ENCODE measurements around the gene NUMBL. TPM values are rescaled to one million over a fixed set of nuclear protein-coding genes. Genes with fewer than 3 reads are reported as not detected.

NUMBL gene
- total and polyA plus RNA-seq, 2 of the 4 experiments (the other 2 are of a cell fraction) = 6.3 to 29.0 TPM

GRCh38 chr19:40717325-40717879 is 27.0 kb upstream of the NUMBL start:
- peak overlapping the region; percentile 86 for H2AK5ac ChIP-seq (ENCODE audit: low read depth, low read length)
- in situ Hi-C loops (cut with MboI; ENCODE audit: low sequenced_read_pairs) = no loop called here
- WGBS, 2 experiments (ENCODE audit: extremely low coverage in 2 of 2, insufficient read length in 1 of 2) = 0% methylated on average over 13 of the region's 20 CpGs; no CpG with 5 or more reads in 1 of the 2 experiments
- TF ChIP-seq POLR2A (IDR thresholded peaks at IDR 0.05; ENCODE audit: low read depth, low read length) (no peak; the same call in 1 of the 2 replicates), RAD21 (IDR thresholded peaks at IDR 0.05; ENCODE audit: low read length) (no peak), CTCF (conservative IDR thresholded peaks at IDR 0.05; ENCODE audit: low read depth, low read length) (no peak), MAZ (IDR thresholded peaks at IDR 0.05; ENCODE audit: borderline replicate concordance, low read depth, low read length) (no peak), MAFK (IDR thresholded peaks at IDR 0.05; ENCODE audit: low read depth, low read length) (no peak), NFE2L2 (IDR thresholded peaks at IDR 0.05; ENCODE audit: low read depth, low read length) (no peak), RCOR1 (IDR thresholded peaks at IDR 0.05; ENCODE audit: insufficient replicate concordance, low read length) (no peak), MXI1 (IDR thresholded peaks at IDR 0.05; ENCODE audit: borderline replicate concordance, low read depth, low read length) (no peak), RFX5 (IDR thresholded peaks at IDR 0.05; ENCODE audit: low read depth, low read length) (no peak), CEBPB (IDR thresholded peaks at IDR 0.05; ENCODE audit: low read depth, low read length) (no peak), FOS (IDR thresholded peaks at IDR 0.05; ENCODE audit: low read depth, low read length) (no peak), SMC3 (IDR thresholded peaks at IDR 0.05; ENCODE audit: low read depth, low read length) (no peak), BHLHE40 (IDR thresholded peaks at IDR 0.05; ENCODE audit: low read depth, low read length) (no peak)
- TF ChIP-seq, protein P1, sequence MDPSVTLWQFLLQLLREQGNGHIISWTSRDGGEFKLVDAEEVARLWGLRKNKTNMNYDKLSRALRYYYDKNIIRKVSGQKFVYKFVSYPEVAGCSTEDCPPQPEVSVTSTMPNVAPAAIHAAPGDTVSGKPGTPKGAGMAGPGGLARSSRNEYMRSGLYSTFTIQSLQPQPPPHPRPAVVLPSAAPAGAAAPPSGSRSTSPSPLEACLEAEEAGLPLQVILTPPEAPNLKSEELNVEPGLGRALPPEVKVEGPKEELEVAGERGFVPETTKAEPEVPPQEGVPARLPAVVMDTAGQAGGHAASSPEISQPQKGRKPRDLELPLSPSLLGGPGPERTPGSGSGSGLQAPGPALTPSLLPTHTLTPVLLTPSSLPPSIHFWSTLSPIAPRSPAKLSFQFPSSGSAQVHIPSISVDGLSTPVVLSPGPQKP (IDR thresholded peaks at IDR 0.05; ENCODE audit: borderline replicate concordance, low read depth, low read length) = no peak
- TF ChIP-seq, protein P2, sequence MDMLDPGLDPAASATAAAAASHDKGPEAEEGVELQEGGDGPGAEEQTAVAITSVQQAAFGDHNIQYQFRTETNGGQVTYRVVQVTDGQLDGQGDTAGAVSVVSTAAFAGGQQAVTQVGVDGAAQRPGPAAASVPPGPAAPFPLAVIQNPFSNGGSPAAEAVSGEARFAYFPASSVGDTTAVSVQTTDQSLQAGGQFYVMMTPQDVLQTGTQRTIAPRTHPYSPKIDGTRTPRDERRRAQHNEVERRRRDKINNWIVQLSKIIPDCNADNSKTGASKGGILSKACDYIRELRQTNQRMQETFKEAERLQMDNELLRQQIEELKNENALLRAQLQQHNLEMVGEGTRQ (IDR thresholded peaks at IDR 0.05; ENCODE audit: low read depth, low read length) = no peak

More at GRCh38 chr19:40717325-40717879, 27.0 kb upstream of the NUMBL start:
- Histone ChIP-seq H4K91ac (ENCODE audit: insufficient read depth, low read depth, low read length) (peak overlapping the region; percentile 77), H3K79me1 (ENCODE audit: low read depth in 1 of 2, low read length in 2 of 2) (peaks cover 16 to 68% of the 10 kb centered on the region in 2 experiments), H3K4me3 (ENCODE audit: insufficient read depth, low read depth, low read length) (peak overlapping the region; percentile 86), H2BK15ac (ENCODE audit: low read depth, low read length) (peak overlapping the region; percentile 19; the same call in 1 of the 3 replicates), H3K36me3 (ENCODE audit: control insufficient read depth, insufficient read depth, low read length) (peaks cover 9% of the 10 kb centered on the region; the same call in 1 of the 2 replicates), H2AFZ (replicated peaks; ENCODE audit: low read length, poor library complexity) (peak overlapping the region; percentile 82), H3K18ac (ENCODE audit: low read depth, low read length) (peak overlapping the region; percentile 70), H3K27me3 (ENCODE audit: control insufficient read depth, insufficient read depth, low read length) (no peaks in the 10 kb centered on the region), H3K4me2 (ENCODE audit: low read depth, low read length) (peak overlapping the region; percentile 91), H3K56ac (ENCODE audit: extremely low read depth, insufficient read depth, low read length) (peak overlapping the region; percentile 79), H2BK120ac (ENCODE audit: low read depth, low read length) (peak overlapping the region; percentile 49; the same call in 1 of the 2 replicates), H4K8ac (ENCODE audit: low read depth in 2 of 2, low read length in 2 of 2) (peak overlapping the region; percentile 55 to 70; a peak in 3 of 4 replicates), H3K4ac (ENCODE audit: low read depth, low read length) (peak overlapping the region; percentile 69), H3K9me1 (ENCODE audit: insufficient read depth, low read length) (peaks cover 15% of the 10 kb centered on the region; the same call in 1 of the 2 replicates), H3K23ac (ENCODE audit: low read depth, low read length) (peak overlapping the region; percentile 97), H2BK5ac (ENCODE audit: low read depth, low read length, poor library complexity, severe bottlenecking) (peak overlapping the region; percentile 83), H3K9me3 (ENCODE audit: control insufficient read depth, insufficient read depth, low read length) (no peaks in the 10 kb centered on the region), H3K14ac (replicated peaks; ENCODE audit: low read depth, low read length) (peak overlapping the region; percentile 82), H3K4me1 (ENCODE audit: control insufficient read depth, insufficient read depth, low read length) (peaks cover 11% of the 10 kb centered on the region), H2BK20ac (ENCODE audit: low read depth, low read length) (no peak overlapping the region), H4K20me1 (ENCODE audit: insufficient read depth, low read length) (peaks cover 20% of the 10 kb centered on the region; the same call in 1 of the 2 replicates), H2AK9ac (replicated peaks; ENCODE audit: low read depth, low read length, poor library complexity) (peak overlapping the region; percentile 90), H3K27ac (ENCODE audit: insufficient read depth, low read length) (peak overlapping the region; percentile 96), H3K9ac (ENCODE audit: low read depth, low read length) (peak overlapping the region; percentile 97), H4K5ac (ENCODE audit: low read depth, low read length) (peak overlapping the region; percentile 84)
- DNase-seq (no peak), ATAC-seq (ENCODE audit: low read depth) (no peak)
- intact Hi-C loops (cut with micrococcal nuclease) = loop anchor here (2.0 to 5.0 kb wide), 2 partner anchors 33 to 80 kb away; partner anchors contain the start of genes ACTMAP, EGLN2 and SNRPA
- TSS peak; percentile 60 for BruUV-seq (replicated peaks)
- dilution Hi-C loops (cut with HindIII; ENCODE audit: low sequenced_read_pairs, unreplicated experiment) = no loop called here
- ChIA-PET CTCF (interaction anchor here (0.9 kb wide), 1 partner anchor 28 kb away, joined by 4 read pairs; no protein-coding TSS in a partner anchor), POLR2A (ENCODE audit: unreplicated experiment) (no interaction called here)
